Measurements from ENCODE around the gene CAPN9.

- TF ChIP-seq, protein P1, sequence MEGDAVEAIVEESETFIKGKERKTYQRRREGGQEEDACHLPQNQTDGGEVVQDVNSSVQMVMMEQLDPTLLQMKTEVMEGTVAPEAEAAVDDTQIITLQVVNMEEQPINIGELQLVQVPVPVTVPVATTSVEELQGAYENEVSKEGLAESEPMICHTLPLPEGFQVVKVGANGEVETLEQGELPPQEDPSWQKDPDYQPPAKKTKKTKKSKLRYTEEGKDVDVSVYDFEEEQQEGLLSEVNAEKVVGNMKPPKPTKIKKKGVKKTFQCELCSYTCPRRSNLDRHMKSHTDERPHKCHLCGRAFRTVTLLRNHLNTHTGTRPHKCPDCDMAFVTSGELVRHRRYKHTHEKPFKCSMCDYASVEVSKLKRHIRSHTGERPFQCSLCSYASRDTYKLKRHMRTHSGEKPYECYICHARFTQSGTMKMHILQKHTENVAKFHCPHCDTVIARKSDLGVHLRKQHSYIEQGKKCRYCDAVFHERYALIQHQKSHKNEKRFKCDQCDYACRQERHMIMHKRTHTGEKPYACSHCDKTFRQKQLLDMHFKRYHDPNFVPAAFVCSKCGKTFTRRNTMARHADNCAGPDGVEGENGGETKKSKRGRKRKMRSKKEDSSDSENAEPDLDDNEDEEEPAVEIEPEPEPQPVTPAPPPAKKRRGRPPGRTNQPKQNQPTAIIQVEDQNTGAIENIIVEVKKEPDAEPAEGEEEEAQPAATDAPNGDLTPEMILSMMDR (IDR thresholded peaks at IDR 0.05) = no peak
- no peak for TF ChIP-seq ZFX (IDR thresholded peaks at IDR 0.05; ENCODE audit: borderline replicate concordance)
Measured at GRCh38 chr1:230701895-230702768, 45.1 kb upstream of the CAPN9 start.

All from 22Rv1 (cell line).